DMS53 (cell line): Measurements from ENCODE around the gene DKC1.
"Not testable (repeated sequence)": the region's sequence is repeated elsewhere in the genome, so short reads cannot be mapped to it uniquely, and the experiment has no call there.

Source experiments
- DNase-seq: peaks from one replicate; lab custom pipeline; 2025; lab: John Stamatoyannopoulos, UW

Gene DKC1

DNA sequence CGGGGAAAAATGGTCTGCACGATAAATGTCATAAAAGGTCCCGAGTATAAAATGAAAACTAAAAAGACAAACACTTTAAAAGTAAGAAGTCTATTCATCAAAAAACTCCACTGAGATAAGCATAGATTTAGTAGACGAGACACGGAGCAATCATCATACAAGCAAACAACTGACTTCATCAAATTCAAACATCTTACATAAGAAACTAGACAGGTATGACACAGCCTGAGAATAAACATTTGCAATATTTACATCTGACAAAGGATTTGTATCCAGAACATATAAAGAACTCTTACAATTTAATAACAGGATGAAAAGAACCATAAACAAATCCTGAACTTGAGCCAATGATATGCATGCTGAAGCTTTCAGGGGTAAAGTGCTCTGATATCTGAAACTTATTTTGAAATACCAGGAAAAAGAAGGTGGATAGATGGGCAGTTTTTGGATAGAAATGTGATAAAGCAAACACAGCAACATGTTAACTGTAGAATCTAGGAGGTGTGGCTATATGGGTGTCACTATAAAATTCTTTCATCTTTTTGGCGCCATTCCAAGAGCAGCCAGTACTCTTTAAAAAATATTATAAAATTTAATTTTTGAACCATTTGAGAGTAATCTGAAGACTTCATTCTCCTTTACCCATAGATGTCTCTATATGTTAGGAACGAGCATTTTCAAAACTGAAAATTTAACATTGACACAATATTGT, 30.6 kb downstream of the DKC1 start:
- DNase-seq: peak; percentile 55

- no peak for DNase-seq
Measured at GRCh38 chrX:154795016-154795415, 32.4 kb downstream of the DKC1 start.

DNA sequence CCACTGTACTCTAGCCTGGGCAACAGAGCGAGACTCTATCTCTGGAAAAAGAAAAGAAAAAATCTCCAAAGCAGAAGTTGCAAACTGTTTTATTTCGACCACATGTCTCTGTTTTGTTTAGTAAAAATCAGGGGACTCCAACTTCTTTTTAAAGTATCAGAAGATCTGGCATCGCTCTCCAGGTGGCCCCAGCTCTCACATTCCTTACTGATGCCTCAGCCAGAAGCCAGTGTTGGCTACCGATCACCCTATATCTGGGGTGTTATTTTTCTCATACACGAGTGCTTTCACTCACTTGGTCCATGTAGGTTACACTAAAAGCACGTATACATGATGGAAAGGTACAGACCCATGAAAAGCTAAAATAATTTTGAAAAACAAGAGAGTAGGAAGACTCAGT, 34.3 kb downstream of the DKC1 start:
- DNase-seq: no peak

DNA sequence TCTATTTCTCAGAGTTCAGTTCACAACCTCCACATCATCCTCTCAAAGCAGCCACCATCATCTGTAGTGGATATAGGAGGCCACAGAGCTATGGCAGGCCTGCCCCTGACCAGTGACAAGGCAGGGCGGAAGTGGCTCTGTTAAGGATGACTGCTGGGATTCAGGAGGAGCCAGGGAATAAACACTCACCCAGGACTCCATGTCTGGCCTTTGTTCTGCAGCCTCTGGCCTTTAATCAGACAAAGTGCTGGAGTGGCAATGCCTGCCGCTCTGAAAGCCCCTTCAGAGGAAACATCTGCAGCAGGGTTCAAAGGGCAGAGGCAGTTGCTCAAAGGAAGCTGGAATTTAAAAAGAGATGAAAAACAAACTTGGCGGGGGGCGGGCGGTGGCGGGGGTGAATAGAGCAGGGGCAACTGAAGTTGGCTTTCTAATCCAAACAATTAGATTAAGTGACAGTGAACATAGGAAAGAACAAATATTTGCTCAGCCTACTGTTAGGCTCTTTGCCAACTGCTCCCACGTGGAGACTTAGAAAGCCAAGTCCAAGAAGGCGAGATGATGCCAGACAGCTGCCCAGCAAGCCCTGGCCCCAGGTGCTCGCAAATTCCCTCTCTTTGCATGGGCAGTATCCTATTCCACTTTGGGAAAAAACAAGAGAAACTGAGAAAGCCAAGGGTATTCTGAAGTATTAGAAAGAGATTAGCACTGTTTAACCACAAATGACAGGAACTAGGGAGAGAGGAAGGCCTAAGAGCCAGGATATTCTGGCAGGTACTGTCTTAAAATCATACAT, 37.1 kb downstream of the DKC1 start:
- DNase-seq: peak; percentile 98

DNA sequence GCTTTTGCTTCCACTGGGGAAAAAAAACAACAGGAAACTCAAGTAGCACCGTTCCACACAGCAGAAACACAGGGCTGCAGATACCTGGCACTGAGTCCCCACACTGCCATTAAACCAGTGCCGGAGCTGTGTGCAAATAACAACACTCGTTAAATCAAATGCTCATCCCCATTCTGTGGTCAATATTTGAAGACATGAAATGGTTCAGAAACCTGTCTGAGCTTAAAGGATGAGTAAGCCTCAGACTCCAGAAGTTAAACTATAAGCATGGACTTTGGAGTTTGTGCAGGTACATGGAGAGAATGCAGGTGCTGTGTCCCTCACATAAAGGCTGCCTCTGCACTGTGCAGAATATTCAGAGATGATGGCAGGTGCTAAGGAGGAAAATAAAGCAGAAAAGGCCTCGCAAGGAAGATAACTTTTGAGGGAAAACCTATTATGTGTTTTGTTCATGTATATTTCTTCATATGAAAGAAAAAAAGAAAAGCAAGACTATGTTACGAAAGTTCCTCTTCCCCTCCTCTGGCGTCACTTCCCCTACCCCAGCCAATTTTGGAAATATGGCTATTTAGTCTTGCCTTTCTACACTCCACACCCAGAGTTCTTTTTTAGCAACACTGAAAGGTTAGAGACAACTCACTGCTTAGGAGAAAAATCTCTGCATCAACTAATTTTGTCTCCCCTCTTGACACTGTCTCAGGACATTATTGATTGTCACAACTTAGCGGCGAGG, 38.0 kb downstream of the DKC1 start:
- DNase-seq: peak; percentile 78

GRCh38 chrX:154802947-154803346, 40.3 kb downstream of the DKC1 start:
- DNase-seq: peak; percentile 12

GRCh38 chrX:154804261-154804956, 41.7 kb downstream of the DKC1 start:
- peak; percentile 32 for DNase-seq

DNA sequence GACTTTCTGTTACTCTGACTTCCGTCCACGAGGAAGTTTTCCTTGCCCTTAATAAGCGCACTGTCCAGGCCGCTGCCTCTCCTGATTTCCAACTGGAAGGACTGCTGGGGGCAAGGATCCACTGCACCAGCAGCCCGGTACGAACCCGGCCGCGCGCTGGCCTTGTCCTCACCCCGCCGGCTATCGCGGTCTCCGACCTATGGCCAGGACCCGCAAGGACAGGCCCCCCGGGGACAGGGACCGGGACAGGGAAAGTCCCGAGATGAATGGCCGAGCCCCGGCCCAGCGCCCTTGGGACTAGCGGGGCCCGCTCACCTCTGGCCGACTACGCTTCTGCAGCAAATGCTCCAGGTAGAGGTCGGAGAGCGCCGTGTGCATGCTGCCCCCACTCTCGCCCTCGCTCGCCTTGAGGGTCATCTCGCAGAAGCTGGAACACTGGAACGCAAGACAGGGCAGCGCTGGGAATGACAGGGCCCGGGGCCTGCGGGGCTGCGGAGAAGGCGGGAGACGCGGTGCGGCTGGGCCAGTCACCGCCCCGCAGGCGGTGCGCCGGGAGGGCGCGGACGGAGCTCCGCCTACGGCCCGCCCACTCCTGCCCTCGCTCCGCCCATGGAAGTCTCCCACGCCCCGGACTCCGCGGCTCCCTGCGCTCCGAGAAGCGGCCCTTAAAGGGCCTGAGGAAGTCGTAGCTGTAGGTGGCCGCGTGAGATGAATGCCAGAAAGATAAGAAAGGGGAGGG, 42.5 kb downstream of the DKC1 start, which contains the start of gene MPP1:
Gene MPP1 (minus strand): TSS at position 529 of the 739 bp plus-strand sequence. CDS start 112 bp downstream, at position 417.
- DNase-seq: peak; percentile 84

GRCh38 chrX:154805696-154806091, 43.0 kb downstream of the DKC1 start:
- DNase-seq: no peak

- no peak for DNase-seq
Measured at GRCh38 chrX:154806837-154807501, 44.3 kb downstream of the DKC1 start.

DNA sequence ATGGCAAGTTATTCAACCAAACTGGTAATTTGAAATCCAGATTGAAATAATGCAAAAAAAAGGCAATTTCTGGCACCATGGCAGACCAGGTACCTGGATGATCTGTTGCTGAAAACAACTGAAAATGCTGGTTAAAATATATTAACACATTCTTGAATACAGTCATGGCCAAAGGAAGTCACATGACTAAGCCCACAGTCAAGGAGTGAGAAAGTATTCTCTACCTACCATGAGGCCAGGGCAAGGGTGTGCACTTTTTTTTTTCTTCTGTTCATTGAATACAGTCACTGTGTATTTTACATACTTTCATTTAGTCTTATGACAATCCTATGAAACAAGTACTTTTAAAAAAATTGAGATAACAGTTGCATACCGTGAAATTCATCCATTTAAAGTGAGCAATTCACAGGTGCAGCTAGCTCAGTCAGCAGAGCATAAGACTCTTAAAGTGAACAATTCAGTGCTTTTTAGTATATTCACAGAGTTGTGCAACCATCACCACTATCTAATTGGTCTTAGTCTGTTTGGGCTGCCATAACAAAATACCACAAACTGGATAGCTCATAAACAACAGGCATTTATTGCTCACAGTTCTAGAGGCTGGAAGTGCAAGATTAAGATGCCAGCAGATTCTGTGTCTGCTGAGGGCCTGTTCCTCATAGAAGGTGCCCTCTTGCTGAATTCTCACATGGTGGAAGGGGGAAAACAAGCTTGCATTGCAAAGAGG, 47.4 kb downstream of the DKC1 start:
- no peak for DNase-seq

DNA sequence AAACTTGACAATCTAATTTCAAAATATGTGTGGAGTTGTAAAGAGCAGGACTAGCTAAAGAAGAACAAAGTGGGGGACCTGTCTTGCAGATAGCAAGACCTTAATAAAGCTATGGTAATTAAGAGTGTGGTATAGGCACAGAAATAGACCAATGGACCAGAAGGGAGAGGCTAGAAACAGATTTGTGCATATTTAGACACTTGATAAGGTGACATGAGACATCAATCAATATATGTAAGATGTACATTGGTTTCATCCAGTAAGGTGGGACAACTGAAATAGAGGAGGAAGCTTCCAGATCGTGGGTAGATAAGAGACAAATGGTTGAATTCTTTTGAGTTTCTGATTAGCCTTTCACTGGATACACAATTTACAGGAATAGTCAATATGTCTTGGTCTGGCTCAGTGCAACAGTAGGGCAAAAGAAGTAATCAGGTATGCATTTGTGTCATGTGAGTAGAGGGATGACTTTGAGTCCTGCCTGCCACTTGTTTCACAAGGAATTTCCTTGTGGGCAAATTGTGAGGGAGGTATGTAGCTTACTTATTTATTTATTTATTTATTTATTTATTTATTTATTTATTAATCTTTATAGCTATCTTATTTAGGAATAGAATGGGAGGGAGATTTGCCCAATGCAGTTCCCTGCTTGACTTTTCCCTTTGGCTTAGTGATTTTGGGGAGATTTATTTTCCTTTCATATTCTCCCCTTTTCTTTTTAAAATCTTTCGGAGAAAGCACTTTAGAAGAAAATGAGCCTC, 49.9 kb downstream of the DKC1 start:
- no peak for DNase-seq

DNA sequence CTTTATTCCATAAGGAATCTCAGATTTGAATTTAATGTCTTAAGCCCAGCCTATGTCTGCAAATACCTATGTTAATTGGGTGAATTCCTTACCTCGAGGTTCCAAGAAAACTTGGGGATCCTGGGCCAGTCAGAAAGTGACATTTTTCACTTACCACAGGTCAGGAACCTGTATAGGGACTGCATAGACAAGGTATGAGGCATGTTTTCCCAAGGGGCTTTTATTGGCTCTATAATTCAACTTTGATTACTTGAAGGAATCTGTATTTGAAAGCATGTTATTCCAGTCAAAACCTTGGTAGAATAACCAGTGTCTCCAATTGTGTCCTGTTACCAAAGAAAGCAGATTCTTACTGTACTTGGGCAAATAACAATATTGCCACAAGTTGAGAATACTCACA, 51.1 kb downstream of the DKC1 start:
- no peak for DNase-seq

GRCh38 chrX:154815274-154815818, 52.7 kb downstream of the DKC1 start:
- DNase-seq: no peak

GRCh38 chrX:154816326-154816898, 53.7 kb downstream of the DKC1 start:
- DNase-seq: not testable (repeated sequence)

DNA sequence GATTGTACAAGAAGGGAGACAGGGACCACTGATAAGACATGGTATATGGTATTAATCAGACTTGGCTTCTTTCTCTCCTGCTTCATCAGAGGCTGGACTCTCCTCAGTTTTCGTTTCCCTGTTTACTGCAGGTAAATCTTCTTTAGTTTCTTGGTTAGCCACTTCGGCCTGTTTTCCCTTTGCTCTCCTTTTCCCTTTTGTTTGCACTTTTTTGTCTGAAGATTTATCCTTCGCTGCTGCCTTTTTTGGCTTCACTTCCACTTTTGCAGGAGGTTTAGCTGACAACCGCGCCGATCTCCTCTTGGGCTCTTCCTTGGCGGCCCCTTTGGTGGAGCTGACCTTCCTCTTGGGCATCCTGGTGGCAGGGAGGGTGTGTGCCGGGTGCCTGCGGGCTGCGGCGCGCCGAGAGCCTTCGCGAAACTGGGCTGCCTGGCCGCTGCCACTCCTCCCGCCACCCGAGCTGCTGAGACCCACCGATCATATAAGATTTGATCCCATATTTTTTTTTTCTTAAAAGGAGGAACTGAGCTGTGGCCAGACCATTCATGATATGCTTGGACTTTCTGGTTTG, 54.5 kb downstream of the DKC1 start:
- DNase-seq: not testable (repeated sequence)

DNA sequence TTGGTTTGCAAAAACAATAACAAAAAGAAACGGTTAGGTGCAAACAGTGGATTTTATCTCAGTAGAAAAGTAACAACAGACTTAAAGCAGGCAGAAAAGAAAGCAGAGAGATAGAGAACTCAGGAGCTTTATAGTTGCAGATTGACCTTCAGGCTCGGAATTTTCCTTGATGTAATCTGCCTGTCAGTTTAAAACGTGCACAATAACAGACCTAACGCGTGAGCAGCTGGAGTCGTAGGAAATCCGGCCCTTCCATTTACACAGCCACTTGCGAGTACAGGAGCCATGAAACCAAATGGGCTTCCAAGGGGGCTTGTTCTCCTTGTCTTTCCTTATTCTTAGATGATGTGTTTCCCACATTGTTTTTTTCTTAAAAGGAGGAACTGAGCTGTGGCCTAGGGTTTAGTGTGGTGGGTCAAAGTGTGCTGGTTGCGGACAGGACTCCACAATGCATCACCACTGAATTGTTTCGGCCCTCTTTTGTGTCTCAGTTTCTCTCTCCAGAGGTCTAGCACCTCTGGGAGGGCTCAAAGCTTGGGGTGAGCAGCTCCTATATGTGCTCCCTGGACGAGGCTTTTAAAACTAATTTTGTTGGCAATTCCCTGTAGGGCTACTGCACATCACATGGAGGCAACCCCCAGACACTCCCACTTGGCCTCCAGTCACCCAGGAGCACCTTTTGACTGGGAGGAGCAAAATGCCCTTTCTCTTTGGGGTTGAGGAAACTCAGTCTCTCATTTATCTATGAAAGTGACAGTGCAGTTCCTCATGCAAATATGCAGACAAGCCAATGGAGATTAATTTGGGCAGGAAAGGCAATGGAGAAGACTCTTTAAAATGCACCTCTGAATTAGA, 56.5 kb downstream of the DKC1 start:
- no peak for DNase-seq
